Measurements from ENCODE around the gene MUC5B. TPM values are rescaled to one million over a fixed set of nuclear protein-coding genes. Genes with fewer than 3 reads are reported as not detected.

MUC5B gene
- total and polyA plus RNA-seq, 2 donors (not counting 1 experiment from before 2014, with no cell fraction given): not detected

GRCh38 chr11:1224111-1224490 lies 1.2 kb downstream of the MUC5B start:
- no peaks in the 10 kb centered on the region for H3K9me3 ChIP-seq (ENCODE audit: control insufficient read depth, insufficient read depth, low read depth, low read length)
- no peak for TF ChIP-seq CTCF (conservative IDR thresholded peaks at IDR 0.05 in 1 of 2, IDR thresholded peaks at IDR 0.05 in 1 of 2; ENCODE audit: low read depth in 1 of 2, low read length in 2 of 2)
- no peak for TF ChIP-seq EZH2 (IDR thresholded peaks at IDR 0.05; ENCODE audit: low read length, missing control alignments)
- no peak overlapping the region for H3K9ac ChIP-seq (ENCODE audit: insufficient read depth, low read length)
- no peak overlapping the region for H3K4me3 ChIP-seq (replicated peaks in 1 of 4; ENCODE audit: control extremely low read depth in 1 of 4, insufficient read depth in 1 of 4, low read depth in 3 of 4, low read length in 4 of 4)
- no peaks in the 10 kb centered on the region for H3K27me3 ChIP-seq (ENCODE audit: control insufficient read depth, insufficient read depth, low read length)
- H2AFZ ChIP-seq (ENCODE audit: low read length): no peak overlapping the region
- H3K79me2 ChIP-seq (ENCODE audit: control insufficient read depth, insufficient read depth, low read length): no peaks in the 10 kb centered on the region
- no peaks in the 10 kb centered on the region for H3K36me3 ChIP-seq (ENCODE audit: control insufficient read depth, insufficient read depth, low read length)
- DNase-seq (ENCODE audit: low read depth in 2 of 2): no peak
- H3K4me1 ChIP-seq (ENCODE audit: control insufficient read depth, extremely low read depth, insufficient read depth, low read length): no peaks in the 10 kb centered on the region
- no peaks in the 10 kb centered on the region for H4K20me1 ChIP-seq (ENCODE audit: control insufficient read depth, extremely low read depth, insufficient read depth, low read length)
- no peak overlapping the region for H3K27ac ChIP-seq (ENCODE audit: insufficient read depth, low read length)
- H3K4me2 ChIP-seq (ENCODE audit: extremely low read depth, insufficient read depth, low read length): no peak overlapping the region

- Histone ChIP-seq H3K79me2 (ENCODE audit: control insufficient read depth, insufficient read depth, low read length) (no peaks in the 10 kb centered on the region), H3K36me3 (ENCODE audit: control insufficient read depth, insufficient read depth, low read length) (no peaks in the 10 kb centered on the region), H3K9ac (ENCODE audit: insufficient read depth, low read length) (no peak overlapping the region), H3K4me2 (ENCODE audit: extremely low read depth, insufficient read depth, low read length) (no peak overlapping the region), H4K20me1 (ENCODE audit: control insufficient read depth, extremely low read depth, insufficient read depth, low read length) (no peaks in the 10 kb centered on the region), H3K9me3 (ENCODE audit: control insufficient read depth, insufficient read depth, low read depth, low read length) (no peaks in the 10 kb centered on the region), H3K4me1 (ENCODE audit: control insufficient read depth, extremely low read depth, insufficient read depth, low read length) (no peaks in the 10 kb centered on the region), H2AFZ (ENCODE audit: low read length) (no peak overlapping the region), H3K4me3 (replicated peaks in 1 of 4; ENCODE audit: control extremely low read depth in 1 of 4, insufficient read depth in 1 of 4, low read depth in 3 of 4, low read length in 4 of 4) (no peak overlapping the region), H3K27ac (ENCODE audit: insufficient read depth, low read length) (no peak overlapping the region), H3K27me3 (ENCODE audit: control insufficient read depth, insufficient read depth, low read length) (no peaks in the 10 kb centered on the region)
- TF ChIP-seq CTCF (conservative IDR thresholded peaks at IDR 0.05 in 1 of 2, IDR thresholded peaks at IDR 0.05 in 1 of 2; ENCODE audit: low read depth in 1 of 2, low read length in 2 of 2) (no peak), EZH2 (IDR thresholded peaks at IDR 0.05; ENCODE audit: low read length, missing control alignments) (no peak)
- DNase-seq (ENCODE audit: low read depth in 2 of 2): no peak
Observed at GRCh38 chr11:1224491-1225385, 1.9 kb downstream of the MUC5B start.

GRCh38 chr11:1225386-1226225 lies 2.7 kb downstream of the MUC5B start:
- TF ChIP-seq CTCF (conservative IDR thresholded peaks at IDR 0.05 in 1 of 2, IDR thresholded peaks at IDR 0.05 in 1 of 2; ENCODE audit: low read depth in 1 of 2, low read length in 2 of 2) (no peak), EZH2 (IDR thresholded peaks at IDR 0.05; ENCODE audit: low read length, missing control alignments) (no peak)
- H3K36me3 ChIP-seq (ENCODE audit: control insufficient read depth, insufficient read depth, low read length): no peaks in the 10 kb centered on the region

More at GRCh38 chr11:1225386-1226225, 2.7 kb downstream of the MUC5B start:
- H2AFZ ChIP-seq (ENCODE audit: low read length): no peak overlapping the region
- H3K4me2 ChIP-seq (ENCODE audit: extremely low read depth, insufficient read depth, low read length): no peak overlapping the region
- no peaks in the 10 kb centered on the region for H3K27me3 ChIP-seq (ENCODE audit: control insufficient read depth, insufficient read depth, low read length)
- no peaks in the 10 kb centered on the region for H4K20me1 ChIP-seq (ENCODE audit: control insufficient read depth, extremely low read depth, insufficient read depth, low read length)
- H3K9me3 ChIP-seq (ENCODE audit: control insufficient read depth, insufficient read depth, low read depth, low read length): no peaks in the 10 kb centered on the region
- DNase-seq (ENCODE audit: low read depth in 2 of 2): no peak
- H3K27ac ChIP-seq (ENCODE audit: insufficient read depth, low read length): no peak overlapping the region
- H3K79me2 ChIP-seq (ENCODE audit: control insufficient read depth, insufficient read depth, low read length): no peaks in the 10 kb centered on the region
- no peak overlapping the region for H3K9ac ChIP-seq (ENCODE audit: insufficient read depth, low read length)
- no peaks in the 10 kb centered on the region for H3K4me1 ChIP-seq (ENCODE audit: control insufficient read depth, extremely low read depth, insufficient read depth, low read length)
- no peak overlapping the region for H3K4me3 ChIP-seq (replicated peaks in 1 of 4; ENCODE audit: control extremely low read depth in 1 of 4, insufficient read depth in 1 of 4, low read depth in 3 of 4, low read length in 4 of 4)
